B cell (primary cell): ENCODE data around the gene PALD1. TPM values are rescaled to one million over a fixed set of nuclear protein-coding genes. Genes with fewer than 3 reads are reported as not detected.

Experiments
- ATAC-seq: fragments of 200-7000 bp; cut with Tn5 transposase; one replicate; pipeline ENCODE4 v1.10.0; 2021; ENCODE audit warnings: low read depth, mild to moderate bottlenecking, moderate number of reproducible peaks, moderate library complexity
- CTCF ChIA-PET: fragments of 350-600 bp; sonication (Branson Sonifier 250); formaldehyde crosslinking; loops from one replicate; lab custom pipeline; 2021; ENCODE audit warnings: antibody characterized with exemption, inconsistent platforms; lab: Charles Lee
- POLR2A ChIA-PET: fragments of 350-600 bp; sonication (Branson Sonifier 250); formaldehyde crosslinking; loops from one replicate; lab custom pipeline; 2021; ENCODE audit warnings: antibody characterized with exemption; lab: Charles Lee
- DNase-seq: peaks from one replicate; pipeline ENCODE4 v3.0.0; 2013
- H2AFZ ChIP-seq: 2 replicates; pipeline ENCODE4 v1.6.1; 2012; ENCODE audit warnings: mild to moderate bottlenecking, low read depth, low read length; ENCODE audit not compliant: insufficient read depth, poor library complexity, severe bottlenecking
- H3K27ac ChIP-seq, 2 donors: 1 replicate in 1 of 2; 2 replicates in 1 of 2; pipeline ENCODE4 v1.5.1; 2012 to 2013; ENCODE audit warnings: low read length in 2 of 2, mild to moderate bottlenecking in 2 of 2, moderate library complexity in 1 of 2
- H3K27me3 ChIP-seq, 4 experiments: fragments of 200-600 bp in 1 of 4; sonication (generic) in 1 of 4; replicated peaks in 1 of 4; 1 replicate in 2 of 4; 2 replicates in 2 of 4; pipeline versions ENCODE4 v1.6.1 to v1.7.0; 2013 to 2016; ENCODE audit warnings: low read length in 3 of 4, mild to moderate bottlenecking in 2 of 4, mixed read lengths in 1 of 4, moderate library complexity in 1 of 4; ENCODE audit not compliant: insufficient read depth in 4 of 4, control insufficient read depth in 3 of 4; ENCODE audit errors: control extremely low read depth in 1 of 4
- H3K36me3 ChIP-seq, 2 experiments: replicated peaks in 1 of 2; 1 replicate in 1 of 2; 2 replicates in 1 of 2; pipeline versions ENCODE4 v1.6.1 to v1.7.1; 2013; ENCODE audit warnings: low read length in 1 of 2; ENCODE audit not compliant: insufficient read depth in 2 of 2, control insufficient read depth in 1 of 2; ENCODE audit errors: control extremely low read depth in 1 of 2, extremely low read depth in 1 of 2
- H3K4me1 ChIP-seq, 2 donors: fragments of 200-600 bp in 1 of 2; sonication (generic) in 1 of 2; 1 replicate in 1 of 2; 2 replicates in 1 of 2; pipeline versions ENCODE4 v1.5.1 to v1.6.1; 2013 to 2017; ENCODE audit warnings: low read length in 2 of 2; ENCODE audit not compliant: control insufficient read depth in 2 of 2, insufficient read depth in 2 of 2
- H3K4me2 ChIP-seq: replicated peaks from 2 replicates; pipeline ENCODE3; 2012; ENCODE audit warnings: mild to moderate bottlenecking, low read depth, low read length; ENCODE audit not compliant: poor library complexity, severe bottlenecking
- H3K4me3 ChIP-seq, 5 experiments: fragments of 200-600 bp in 1 of 5; sonication (generic) in 1 of 5; 1 replicate in 3 of 5; 2 replicates in 2 of 5; pipeline versions ENCODE4 v1.5.1 to v1.7.0; 2011 to 2016; ENCODE audit warnings: low read length in 4 of 5, mild to moderate bottlenecking in 4 of 5, low read depth in 2 of 5, control low read depth in 1 of 5, moderate library complexity in 1 of 5; ENCODE audit not compliant: insufficient read depth in 1 of 5; ENCODE audit errors: control extremely low read depth in 1 of 5, extremely low read depth in 1 of 5
- H3K79me2 ChIP-seq: fragments of 200-600 bp; sonication (generic); one replicate; pipeline ENCODE4 v1.6.0; 2016; ENCODE audit warnings: low read length; ENCODE audit not compliant: control insufficient read depth, insufficient read depth
- H3K9ac ChIP-seq: fragments of 200-600 bp; sonication (generic); 2 replicates; pipeline ENCODE4 v1.6.1; 2017; ENCODE audit warnings: mild to moderate bottlenecking, low read length, moderate library complexity
- H3K9me3 ChIP-seq, 3 donors: one replicate each; pipeline versions ENCODE4 v1.6.1 to v1.7.1; 2013; ENCODE audit warnings: low read length in 2 of 3; ENCODE audit not compliant: control insufficient read depth in 2 of 3, insufficient read depth in 1 of 3; ENCODE audit errors: control extremely low read depth in 1 of 3
- H4K20me1 ChIP-seq: 2 replicates; pipeline ENCODE4 v1.6.0; 2012; ENCODE audit warnings: mild to moderate bottlenecking, low read length; ENCODE audit not compliant: insufficient read depth, control insufficient read depth, poor library complexity, severe bottlenecking
- H3K27ac Mint-ChIP-seq: one replicate; pipeline ENCODE4 v1.8.0; 2021; ENCODE audit warnings: mixed read lengths
- H3K27me3 Mint-ChIP-seq: one replicate; pipeline ENCODE4 v1.8.0; 2021; ENCODE audit warnings: mixed read lengths
- H3K4me1 Mint-ChIP-seq: one replicate; pipeline ENCODE4 v1.8.0; 2021; ENCODE audit warnings: mixed read lengths
- H3K4me3 Mint-ChIP-seq: one replicate; pipeline ENCODE4 v1.8.0; 2021; ENCODE audit warnings: mixed read lengths
- H3K9me3 Mint-ChIP-seq: one replicate; pipeline ENCODE4 v1.8.0; 2022; ENCODE audit warnings: mixed read lengths; ENCODE audit not compliant: insufficient read depth
- CTCF ChIP-seq: fragments of 200-600 bp; IDR thresholded peaks from one replicate; pipeline ENCODE4 v1.8.0; 2022; ENCODE audit warnings: antibody characterized with exemption, mild to moderate bottlenecking
- EZH2 ChIP-seq: IDR thresholded peaks from 2 replicates; pipeline ENCODE4 v1.6.1; 2012; ENCODE audit warnings: borderline replicate concordance, low read depth, mild to moderate bottlenecking, moderate library complexity, low read length; ENCODE audit not compliant: insufficient read depth, poor library complexity, severe bottlenecking
- WGBS: methylation state at CpG from one replicate; pipeline ENCODE4 v1.1.5; 2013; ENCODE audit warnings: missing lambda C conversion rate; ENCODE audit not compliant: insufficient coverage; 5-methylcytosine and 5-hydroxymethylcytosine counted together
- intact Hi-C: fragments of 100-400 bp; cut with micrococcal nuclease; formaldehyde crosslinking; loops from one replicate; pipeline ENCODE4 v1.10.0; 2022
- polyA plus RNA-seq: library from polyadenylated mRNA; depleted of rRNA; stranded (reverse); fragments of >200 nt; gene quantifications from 2 replicates; pipeline ENCODE4 v1.2.3, GENCODE V29; 2012
- total RNA-seq, 2 donors: library from RNA; stranded (reverse); fragments of 120-200 nt in 1 of 2; gene quantifications; 1 replicate in 1 of 2; 2 replicates in 1 of 2; pipeline versions ENCODE4 v1.2.3 to v1.2.4, GENCODE V29; 2013 to 2022

Gene PALD1
- total and polyA plus RNA-seq, 2 donors (not counting 1 experiment from before 2014, with no cell fraction given), result 2.2 to 2.8 TPM

GRCh38 chr10:70441161-70441894 is 37.2 kb upstream of the PALD1 start, which contains the start of gene NODAL:
Gene NODAL, minus strand, starts transcription at chr10:70441681. Its CDS starts 14 bp downstream, at chr10:70441667.
- Histone ChIP-seq H3K4me2 (peak within 1 kb of the TSS; percentile 73), H2AFZ (peak within 1 kb of the TSS; percentile 51), H4K20me1 (no peaks in the 10 kb centered on the region), H3K27ac (no peak within 1 kb of the TSS), H3K79me2 (no peaks in the 10 kb centered on the region), H3K4me3 (peak within 1 kb of the TSS in 3 of 5 experiments; percentile 5 to 38 (median 21)), H3K4me1 (peaks cover 17 to 20% of the 10 kb centered on the region in 2 donors), H3K9me3 (peaks cover 0 to 7% (median 0%) of the 10 kb centered on the region in 3 donors), H3K9ac (peak within 1 kb of the TSS; percentile 35), H3K27me3 (peaks cover 0 to 44% (median 14%) of the 10 kb centered on the region in 4 experiments), H3K36me3 (no peaks in the 10 kb centered on the region)
- 9% methylated on average over 57 of the region's 60 CpGs for WGBS
- peaks cover 33% of the 10 kb centered on the region for H3K27me3 Mint-ChIP-seq
- H3K4me1 Mint-ChIP-seq, result peaks cover 13% of the 10 kb centered on the region
- ATAC-seq (peak; percentile 17), DNase-seq (peak; percentile 27)
- peak within 1 kb of the TSS; percentile 75 for H3K4me3 Mint-ChIP-seq
- no peak for TF ChIP-seq CTCF
- no peak for TF ChIP-seq EZH2
- intact Hi-C loops, result no loop called here
- no peak within 1 kb of the TSS for H3K27ac Mint-ChIP-seq
- no peaks in the 10 kb centered on the region for H3K9me3 Mint-ChIP-seq
- CTCF ChIA-PET, result interaction anchor here (1.1 kb wide), 1 partner anchor 20 kb away, joined by 6 read pairs; no protein-coding TSS in a partner anchor
- POLR2A ChIA-PET, result no interaction called here

GRCh38 chr10:70441895-70442309 is 36.7 kb upstream of the PALD1 start:
- Mint-ChIP-seq H3K4me1 (peaks cover 13% of the 10 kb centered on the region), H3K4me3 (peak overlapping the region; percentile 32), H3K27me3 (peaks cover 33% of the 10 kb centered on the region), H3K9me3 (no peaks in the 10 kb centered on the region), H3K27ac (no peak overlapping the region)
- Histone ChIP-seq H3K4me3 (no peak overlapping the region), H3K4me2 (peak overlapping the region; percentile 73), H4K20me1 (no peaks in the 10 kb centered on the region), H3K4me1 (peaks cover 17 to 20% of the 10 kb centered on the region in 2 donors), H3K9me3 (peaks cover 0 to 7% (median 0%) of the 10 kb centered on the region in 3 donors), H3K9ac (no peak overlapping the region), H3K27ac (no peak overlapping the region), H3K36me3 (no peaks in the 10 kb centered on the region), H3K27me3 (peaks cover 0 to 44% (median 14%) of the 10 kb centered on the region in 4 experiments), H2AFZ (no peak overlapping the region), H3K79me2 (no peaks in the 10 kb centered on the region)
- WGBS, result 28% methylated on average over 12 of the region's 12 CpGs
- TF ChIP-seq EZH2 (no peak), CTCF (no peak)
- CTCF ChIA-PET, result interaction anchor here (1.0 kb wide), 1 partner anchor 20 kb away, joined by 3 read pairs; no protein-coding TSS in a partner anchor
- DNase-seq (no peak), ATAC-seq (no peak)
- intact Hi-C loops, result no loop called here
- POLR2A ChIA-PET, result no interaction called here
